HG02973 (cell line): ENCODE results near the gene COX19.

Source experiments
- ATAC-seq: cut with Tn5 transposase; IDR thresholded peaks from one replicate; pipeline ENCODE4 v1.9.1; 2021; ENCODE audit warnings: moderate library complexity; ENCODE audit not compliant: unreplicated experiment

COX19 gene, protein sequence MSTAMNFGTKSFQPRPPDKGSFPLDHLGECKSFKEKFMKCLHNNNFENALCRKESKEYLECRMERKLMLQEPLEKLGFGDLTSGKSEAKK

DNA sequence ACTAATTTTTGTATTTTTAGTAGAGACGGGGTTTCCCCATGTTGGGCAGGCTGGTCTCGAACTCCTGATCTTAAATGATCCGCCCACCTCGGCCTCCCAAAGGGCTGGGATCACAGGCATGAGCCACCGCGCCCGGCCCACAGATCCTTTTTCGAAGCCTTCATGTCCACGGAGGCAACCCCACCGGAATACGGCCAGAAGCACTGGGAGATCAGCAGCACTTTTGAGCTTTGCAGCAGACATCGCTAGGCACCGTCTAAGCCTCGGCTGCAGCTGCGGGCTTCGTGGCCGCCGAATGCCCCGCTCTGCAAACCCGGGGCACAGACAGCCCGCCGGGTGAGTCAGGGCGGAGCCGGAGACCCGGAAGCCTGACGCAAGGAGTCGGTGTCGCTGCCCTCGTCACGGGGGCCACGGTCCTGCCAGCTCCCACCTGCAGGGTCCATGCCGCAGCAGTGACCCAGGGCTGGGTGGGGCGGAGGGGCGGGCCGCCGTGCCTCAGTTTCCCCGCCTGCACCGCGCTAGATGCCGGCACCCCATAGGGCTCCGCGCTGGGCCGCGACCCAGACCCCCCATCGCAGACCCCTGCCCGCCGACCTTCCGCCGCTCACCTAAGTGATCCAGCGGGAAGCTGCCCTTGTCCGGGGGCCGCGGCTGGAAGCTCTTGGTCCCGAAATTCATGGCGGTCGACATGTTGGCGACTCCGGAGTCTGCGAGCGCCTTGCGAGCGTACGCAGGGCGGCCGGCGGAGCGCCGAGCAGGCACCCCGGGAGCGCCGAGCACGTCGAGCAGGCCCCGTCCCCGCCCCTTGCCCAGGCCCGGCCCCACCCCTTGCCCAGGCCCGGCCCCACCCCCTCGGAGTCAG lies at the start of gene COX19:
Gene COX19 (minus strand): TSS at position 730 of the 862 bp plus-strand sequence. CDS start 40 bp downstream, at position 690.
- ATAC-seq: peak; percentile 75

DNA sequence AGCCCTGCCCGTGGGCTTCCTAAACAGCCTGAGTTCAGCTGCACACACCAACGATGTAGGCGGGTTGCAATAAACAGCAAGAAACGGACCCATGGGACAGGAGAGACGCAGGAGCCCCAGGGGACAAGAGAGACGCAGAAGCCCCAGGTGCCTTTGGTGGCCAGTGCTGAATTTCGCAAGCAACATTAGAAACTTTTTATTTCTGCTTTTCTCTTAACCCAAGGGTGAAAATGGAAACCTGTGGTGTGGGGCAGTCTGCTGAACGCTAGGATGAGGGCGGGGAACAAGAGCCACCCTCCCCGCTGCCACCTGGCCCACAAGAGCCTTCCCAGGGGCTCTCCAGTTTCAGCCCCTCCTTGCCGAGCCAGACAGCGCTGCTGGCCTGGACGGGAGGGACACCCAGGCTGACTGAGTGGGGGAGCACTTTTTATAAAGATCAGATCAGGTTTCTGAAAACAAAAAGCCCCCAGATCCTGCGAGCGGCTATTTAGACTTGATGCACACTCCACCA lies 49.0 kb upstream of the COX19 start:
- ATAC-seq: peak; percentile 41

DNA sequence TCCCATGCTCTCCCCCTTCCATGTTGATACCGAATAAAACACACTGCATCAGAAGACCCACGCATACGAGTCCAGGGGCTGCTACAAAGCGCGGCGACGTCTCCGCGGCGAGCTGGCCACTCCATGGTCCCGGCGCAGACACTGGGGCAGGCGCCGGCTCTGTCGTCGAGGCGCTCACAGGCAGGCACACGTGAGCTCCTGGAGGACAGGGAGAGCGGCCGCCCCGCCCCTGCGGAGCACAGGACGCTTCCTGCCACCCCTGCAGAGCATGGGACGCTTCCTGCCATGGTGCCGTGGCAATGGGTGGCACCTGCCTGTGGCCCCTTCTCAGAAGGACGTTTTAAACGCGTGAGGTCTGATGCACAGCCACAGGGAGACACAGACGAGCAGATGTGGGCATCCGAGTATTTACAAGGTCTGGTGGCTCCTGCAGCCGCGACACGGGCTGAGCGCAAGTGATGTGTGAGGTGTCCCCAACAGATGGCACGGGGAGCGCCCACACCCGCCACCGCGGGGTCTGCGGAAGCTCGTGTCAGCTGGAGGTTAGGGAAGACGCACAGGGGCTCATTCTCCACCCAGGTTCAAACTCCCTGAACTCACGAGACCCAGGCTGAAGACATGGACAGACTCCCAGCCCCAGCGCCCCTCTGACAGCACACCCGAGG lies 47.6 kb upstream of the COX19 start:
- ATAC-seq: no peak

DNA sequence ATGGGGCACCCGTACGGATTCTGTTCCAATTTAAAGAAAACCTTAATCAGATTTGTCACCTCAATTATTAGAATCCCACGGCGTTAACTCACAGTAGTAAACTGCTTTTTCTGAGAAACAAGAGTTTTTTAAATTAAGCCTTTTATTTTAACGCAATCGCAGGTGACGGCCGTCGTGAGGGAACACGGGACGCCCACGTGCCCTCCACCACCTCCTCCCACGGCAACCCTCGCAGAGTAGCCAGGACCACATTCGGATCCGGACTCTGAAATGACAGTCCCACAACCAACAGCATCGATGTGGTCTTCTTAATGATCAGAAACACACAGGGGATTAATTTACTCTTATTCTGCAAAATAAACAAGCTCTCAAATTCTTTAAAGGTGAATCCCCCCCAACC lies 47.0 kb upstream of the COX19 start:
- ATAC-seq: no peak

DNA sequence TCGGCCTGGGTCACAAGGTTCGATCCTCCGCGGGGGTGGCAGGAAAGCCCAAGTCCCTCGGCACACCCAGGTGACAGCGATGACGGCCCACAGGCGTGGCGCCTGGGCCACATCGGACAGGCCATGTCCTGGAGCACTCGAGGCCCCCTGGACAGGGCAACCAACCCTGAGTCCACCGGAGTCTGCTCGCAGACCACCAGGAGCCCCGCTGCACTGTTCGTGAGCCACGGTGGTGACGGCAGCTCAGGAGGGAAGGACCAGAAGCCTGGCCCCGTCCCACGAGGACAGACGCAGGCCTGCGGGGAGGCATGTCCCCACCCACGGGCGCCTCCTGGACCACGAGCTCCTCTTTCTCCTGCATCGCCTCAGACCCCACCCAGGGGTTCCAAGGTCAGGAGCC lies 46.6 kb upstream of the COX19 start:
- ATAC-seq: no peak

DNA sequence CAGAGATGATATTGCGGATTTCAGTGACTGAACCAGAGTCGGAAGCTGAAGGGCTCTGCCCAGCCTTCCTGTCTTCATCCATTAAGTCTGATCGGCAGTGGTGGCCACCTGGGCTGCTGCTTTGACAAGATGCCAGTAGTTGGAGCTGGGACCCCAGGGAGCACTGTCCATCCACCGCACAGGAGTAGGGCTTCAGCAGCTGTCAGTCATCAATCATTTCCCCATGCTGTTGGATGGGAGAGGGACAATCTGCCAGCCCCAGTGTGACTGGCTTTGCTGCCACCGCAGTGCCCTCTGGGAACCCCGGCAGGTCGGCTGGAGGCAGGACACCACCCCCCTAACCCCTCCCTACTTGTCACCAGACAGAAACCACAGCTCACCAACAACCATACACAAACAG lies 46.0 kb upstream of the COX19 start:
- ATAC-seq: no peak

DNA sequence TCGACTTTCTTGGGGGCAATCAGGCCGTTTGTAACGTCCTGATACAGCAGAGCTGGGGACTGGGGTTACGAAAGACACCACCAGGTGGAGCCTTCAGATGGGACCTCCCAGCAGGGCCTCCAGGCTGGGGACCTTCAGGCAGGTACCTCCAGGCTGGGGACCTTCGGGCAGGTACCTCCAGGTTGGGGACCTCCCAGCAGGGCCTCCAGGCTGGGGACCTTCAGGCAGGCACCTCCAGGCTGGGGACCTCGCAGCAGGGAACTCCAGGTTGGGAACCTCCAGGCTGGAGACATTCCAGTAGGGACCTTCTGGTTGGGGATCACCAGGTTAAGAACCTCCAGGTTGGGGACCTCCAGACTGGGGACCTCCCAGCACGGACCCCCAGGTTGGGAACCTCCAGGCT lies 45.5 kb upstream of the COX19 start:
- no peak for ATAC-seq

DNA sequence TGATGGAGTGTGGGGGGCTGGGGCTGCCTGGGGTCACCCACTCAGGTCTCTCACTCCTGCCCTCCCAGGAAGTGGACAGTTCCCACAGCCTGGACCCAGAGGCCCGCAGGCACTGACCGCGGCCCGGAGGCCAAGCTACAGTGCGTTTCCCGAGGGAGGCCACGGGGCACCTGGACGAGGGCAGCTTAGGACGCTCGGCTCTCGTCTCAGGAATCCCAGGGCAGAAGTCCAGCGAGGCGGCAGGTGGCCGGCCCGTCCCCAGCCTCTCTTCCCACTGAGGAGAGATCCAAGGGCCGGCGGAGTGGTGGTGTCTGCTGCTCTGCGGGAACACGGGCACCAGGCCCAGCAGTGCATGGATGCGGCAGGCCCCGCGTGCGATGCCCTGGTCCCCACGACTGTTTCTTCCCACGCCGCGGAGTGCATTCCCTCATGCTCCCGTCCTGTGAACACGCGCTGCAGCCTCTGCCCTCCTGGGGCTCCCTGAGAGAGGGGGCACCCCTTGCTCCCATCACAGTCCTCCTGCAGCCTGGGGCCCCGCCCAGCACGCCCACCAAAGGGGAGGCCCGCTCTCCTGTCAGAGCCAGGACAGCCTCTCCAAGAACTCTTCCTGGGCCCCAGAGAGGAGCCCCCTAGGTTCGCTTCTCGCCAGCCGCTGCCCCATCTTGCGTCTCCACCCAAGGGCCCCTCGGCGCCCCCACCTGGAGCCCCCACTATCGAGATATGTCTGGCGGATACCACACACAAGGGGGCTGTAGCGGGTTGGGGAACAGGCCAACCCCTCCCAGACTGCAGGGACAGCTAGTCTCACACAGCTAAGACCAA lies 44.7 kb upstream of the COX19 start:
- ATAC-seq: no peak

DNA sequence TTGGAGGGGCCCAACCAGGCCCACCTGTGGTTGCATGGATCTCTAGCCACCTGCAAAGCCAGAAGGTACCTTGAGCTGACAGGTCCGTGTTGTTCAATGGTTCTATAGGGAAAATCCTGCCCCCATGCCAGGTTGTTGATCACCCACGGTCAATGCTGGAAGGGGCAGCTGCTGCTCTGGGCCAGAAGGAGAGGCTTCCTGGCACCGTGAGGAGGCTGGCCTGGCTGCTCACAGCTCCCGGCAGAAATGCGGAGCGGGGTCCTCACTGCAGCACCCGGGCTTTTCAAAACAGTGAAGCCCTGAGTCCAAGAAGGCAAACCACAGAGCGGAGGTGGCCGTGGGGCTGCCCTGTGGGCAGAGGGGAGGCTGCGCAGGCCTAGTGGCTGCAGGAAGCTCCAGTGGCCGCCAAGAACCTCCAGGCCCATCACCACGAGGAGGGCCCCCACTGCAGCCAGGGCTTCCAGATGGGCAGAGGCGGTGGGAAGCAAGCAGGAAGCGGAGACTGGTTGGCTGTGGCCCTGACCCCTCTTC lies 44.0 kb upstream of the COX19 start:
- ATAC-seq: no peak

DNA sequence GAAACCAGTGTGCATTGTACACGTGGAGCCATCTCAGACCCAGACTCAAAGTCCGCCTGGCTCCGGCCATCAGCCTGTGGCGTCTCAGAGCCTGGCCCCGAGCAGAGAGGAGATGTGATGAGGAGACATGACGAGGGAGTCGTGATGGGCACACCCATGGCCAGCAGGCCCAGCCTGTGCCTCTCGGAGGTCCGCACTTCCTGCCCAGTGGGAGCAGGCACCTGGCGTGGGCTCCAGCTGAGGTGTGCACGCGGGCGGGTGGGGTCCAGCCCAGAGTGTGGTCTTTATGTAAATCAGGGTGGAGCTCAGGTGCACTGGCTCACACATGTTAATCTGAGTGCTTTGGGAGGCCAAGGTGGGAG lies 43.0 kb upstream of the COX19 start:
- ATAC-seq: no peak

DNA sequence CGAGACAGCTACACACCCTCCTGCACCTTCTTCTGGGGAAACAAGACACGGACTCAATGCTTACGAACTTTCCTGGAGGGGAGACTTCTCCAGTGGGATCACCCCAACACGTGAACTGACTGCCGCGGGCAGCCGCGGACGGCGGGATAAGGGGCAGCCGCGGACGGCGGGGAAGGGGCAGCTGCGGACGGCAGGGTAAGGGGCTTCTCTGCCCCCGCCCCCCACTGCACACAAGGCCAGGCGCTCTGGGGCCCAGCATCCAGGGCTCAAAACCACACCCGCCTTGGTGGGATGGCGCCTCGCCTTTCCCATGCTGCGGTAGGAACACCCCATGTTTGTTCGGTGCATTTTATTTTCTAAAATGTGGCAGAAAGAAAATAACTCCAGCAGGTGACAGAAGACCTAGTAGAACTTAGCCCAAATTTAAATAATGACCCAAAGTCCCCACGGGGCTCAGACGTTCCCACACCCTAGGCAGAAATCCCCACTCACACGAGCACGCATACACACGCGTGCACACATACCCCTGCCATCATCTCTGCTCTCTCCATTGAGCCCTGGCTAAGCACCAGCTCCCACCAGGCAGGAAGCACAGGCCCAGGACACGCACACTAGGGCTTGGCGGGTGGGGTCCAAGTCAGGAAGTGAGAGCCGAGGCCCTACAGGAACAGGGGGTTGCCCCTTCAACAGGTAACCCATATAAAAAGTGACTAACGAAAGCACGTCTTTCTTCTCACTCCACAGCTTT lies 42.4 kb upstream of the COX19 start:
- ATAC-seq: no peak

DNA sequence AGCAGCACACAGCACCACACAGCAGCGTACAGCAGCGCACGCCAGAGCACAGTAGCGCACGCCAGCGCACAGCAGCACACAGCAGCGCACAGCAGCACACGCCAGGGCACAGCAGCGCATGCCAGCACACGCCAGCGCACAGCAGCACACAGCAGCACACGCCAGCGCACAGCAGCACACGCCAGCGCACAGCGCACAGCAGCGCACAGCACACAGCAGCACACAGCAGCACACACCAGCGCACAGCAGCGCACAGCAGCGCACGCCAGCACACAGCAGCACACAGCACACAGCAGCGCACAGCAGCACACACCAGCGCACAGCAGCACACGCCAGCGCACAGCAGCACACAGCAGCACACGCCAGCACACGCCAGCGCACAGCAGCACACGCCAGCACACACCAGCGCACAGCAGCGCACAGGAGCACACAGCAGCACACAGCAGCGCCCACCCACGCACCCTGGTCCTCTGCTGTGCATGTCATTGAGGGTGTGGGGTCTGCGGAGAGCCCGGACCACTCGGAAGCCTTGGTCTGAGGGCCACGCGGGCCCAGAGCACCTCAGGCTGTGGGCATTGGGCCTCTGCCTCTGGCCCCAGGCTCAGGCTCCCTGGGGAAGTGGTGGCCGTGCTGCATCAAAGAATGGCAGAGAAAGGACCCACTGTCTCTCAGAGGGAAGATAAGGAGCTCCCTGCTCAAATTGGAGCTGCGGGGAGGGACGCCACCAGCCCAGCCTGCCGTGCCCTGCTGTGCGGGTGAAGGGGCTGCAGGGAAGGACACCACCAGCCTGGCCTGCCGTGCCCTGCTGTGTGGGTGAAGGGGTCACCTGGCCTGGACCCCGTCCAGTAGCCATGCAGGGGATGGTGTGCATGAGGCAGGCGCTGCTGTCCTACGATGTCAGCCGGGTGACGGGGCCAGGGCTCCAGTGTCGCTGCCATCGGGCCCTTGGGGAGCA lies 41.5 kb upstream of the COX19 start:
- ATAC-seq: no peak

DNA sequence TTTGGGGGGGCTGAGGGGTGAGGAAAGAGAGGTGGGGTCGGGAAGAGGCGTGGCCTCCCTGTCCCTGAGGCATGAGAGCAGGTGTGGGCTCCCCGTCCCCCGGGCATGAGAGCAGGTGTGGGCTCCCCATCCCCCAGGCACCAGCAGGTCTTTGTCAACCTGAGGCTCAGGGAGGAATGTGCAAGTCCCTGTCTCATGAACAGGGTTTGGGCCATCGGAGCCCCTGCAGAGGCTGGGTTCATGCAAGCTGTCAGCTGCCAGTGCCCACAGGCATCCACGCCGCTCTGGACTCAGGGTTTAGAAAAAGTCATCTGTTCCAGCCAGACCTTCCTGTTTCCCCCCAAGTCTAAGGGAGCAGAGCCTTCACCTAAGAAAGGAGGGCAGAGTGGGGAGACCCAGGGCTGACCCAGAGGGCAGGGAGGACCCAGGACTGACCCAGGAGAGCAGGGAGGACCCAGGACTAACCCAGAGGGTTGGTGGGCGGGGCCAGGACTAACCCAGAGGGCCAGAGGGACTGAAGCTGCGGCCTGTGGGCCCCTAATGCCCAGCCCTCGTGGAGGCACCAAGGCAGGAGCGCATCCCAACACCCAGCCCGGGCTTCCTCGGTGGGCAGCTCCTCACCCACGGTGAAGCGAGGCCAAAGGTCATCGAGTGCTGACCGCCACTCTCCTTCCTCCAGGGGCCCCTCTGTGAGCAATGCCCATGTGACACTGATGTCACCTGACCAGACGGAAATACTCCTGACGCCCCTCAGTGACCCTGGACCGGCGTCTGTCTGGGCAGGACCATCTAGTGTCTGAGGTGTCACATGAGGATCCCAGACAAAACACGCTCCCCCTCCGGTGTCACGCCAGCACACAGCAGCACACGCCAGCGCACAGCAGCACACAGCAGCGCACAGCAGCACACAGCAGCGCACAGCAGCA lies 40.1 kb upstream of the COX19 start:
- no peak for ATAC-seq

DNA sequence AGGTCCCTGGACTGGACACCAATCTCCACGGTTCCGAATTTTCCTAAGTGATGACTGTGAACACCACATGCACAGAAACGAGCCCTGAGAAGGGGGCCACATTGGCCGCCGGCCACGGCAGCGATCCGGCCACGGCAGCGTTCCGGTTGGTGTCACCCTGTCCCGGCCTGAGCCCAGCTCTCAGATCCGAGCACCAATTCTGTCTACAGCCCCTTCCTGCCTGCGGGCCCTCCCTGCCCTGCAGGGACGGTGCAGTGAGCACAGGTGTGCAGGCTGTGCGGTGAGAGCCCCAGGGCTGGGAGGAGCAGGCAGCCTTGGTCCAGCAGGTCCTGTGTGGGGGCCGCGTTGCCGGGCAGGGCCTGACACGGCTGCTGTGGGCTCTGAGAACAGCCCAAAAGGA lies 39.3 kb upstream of the COX19 start:
- no peak for ATAC-seq

DNA sequence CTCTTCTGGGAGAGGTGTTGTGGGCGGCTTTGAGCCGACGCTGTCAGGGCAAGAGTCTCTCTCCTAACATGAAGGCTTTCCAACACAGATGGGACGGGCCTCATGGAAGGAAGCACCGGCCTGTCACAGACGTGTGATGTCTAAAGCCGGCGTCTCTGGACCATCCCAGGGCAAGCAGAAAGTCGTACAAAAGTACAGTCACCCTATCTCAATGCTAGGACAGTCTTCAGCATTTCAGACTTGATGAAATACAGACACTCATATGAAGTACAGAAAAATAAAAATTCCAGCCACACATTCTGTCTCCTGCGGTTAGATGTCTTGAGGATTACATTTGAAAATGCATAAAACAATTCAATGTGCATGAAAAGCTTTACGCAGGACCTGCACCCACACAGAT lies 38.2 kb upstream of the COX19 start:
- ATAC-seq: no peak

DNA sequence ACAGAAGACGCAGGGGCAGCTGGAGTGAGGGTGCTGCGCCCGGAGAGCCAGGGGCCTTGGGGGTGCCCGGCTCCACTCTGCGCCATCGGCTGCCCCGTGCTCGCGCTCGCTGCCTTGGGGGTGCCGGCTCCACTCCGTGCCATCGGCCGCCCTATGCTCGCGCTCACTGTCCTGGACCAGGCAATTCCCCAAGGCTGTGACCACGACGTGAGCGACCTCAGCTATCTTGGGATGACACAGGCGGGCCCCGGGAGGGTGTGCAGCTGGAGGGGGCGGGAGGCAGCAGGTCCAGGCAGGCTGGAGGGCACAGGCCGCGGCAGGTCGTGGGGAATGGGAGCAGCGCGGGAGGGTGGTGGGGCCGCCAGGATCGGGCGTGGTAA lies 37.4 kb upstream of the COX19 start:
- no peak for ATAC-seq

DNA sequence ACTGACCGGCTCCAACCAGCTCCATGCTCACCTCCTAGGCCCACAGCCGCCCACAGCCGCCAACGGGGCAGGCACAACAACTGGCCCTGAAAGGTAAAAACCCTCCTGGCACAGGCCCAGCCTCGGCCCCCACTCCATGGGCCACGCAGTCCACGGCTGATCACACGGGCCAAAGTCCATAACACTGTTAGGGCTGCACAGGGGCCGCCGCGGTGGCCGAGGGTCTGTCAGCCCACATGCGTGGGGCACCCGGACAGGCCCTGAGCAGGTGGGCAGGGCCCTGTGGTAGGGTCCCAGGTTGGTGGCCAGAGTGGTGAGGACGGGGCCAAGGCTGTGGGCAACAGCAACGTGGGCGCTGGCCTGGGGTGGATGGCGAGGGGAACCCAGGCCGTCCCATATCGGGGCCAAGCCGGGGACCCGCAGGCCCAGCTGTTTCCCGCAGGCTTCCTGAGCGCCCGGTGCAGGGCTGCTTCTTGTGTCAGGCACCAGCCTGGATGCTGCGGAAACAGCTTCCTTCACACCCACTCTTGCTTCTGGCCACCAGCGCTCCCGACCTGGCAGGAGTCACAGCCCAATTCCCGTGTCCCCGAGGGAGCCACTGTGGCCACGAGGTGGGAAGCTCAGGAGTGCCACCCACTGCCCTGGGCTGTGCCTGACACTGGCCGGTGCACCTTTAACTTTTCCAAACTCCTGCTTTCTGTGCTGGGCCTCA lies 36.8 kb upstream of the COX19 start:
- no peak for ATAC-seq
